GM12874 (cell line): ENCODE measurements around the gene NDUFV3.

ENCODE experiments used
- CTCF ChIP-seq: IDR thresholded peaks from 2 replicates; pipeline ENCODE4 v1.5.1; 2011; ENCODE audit warnings: low read depth, mild to moderate bottlenecking, control low read depth, low read length, moderate library complexity; ENCODE audit not compliant: insufficient read depth

NDUFV3 gene

GRCh38 chr21:42956824-42957630, 63.9 kb downstream of the NDUFV3 start:
- TF ChIP-seq CTCF: no peak

GRCh38 chr21:42959728-42960127, 66.6 kb downstream of the NDUFV3 start:
- TF ChIP-seq CTCF: no peak

GRCh38 chr21:42962380-42963007, 69.4 kb downstream of the NDUFV3 start:
- no peak for TF ChIP-seq CTCF
